ENCODE measurements around the gene METTL24.

DNA sequence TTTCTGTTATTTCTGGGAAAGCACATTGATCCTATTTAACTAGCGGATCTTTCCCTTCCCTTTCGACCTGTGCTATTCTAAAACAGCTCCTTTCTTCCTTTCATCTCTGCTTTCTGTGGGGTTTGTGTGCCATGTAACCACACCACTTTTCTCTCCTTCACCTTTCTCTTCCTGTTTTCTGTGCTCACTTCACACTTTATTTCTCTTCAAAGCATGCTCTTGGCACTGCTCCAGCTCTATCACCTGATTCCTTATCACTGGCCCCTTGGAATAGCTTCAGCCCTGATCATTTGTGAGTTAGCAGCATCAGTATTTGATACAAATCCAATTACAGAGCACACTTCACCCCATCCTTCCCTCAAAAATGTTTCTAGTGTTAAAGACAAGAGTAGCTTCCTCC is 8.1 kb upstream of the METTL24 start:
- no peak for TF ChIP-seq CTCF (IDR thresholded peaks at IDR 0.05 in 4 of 5, conservative IDR thresholded peaks at IDR 0.05 in 1 of 5)
- TF ChIP-seq POLR2A (IDR thresholded peaks at IDR 0.05): no peak
